Endothelial cell (in vitro differentiated cells): ENCODE data around the gene HACE1. TPM values are rescaled to one million over a fixed set of nuclear protein-coding genes. Genes with fewer than 3 reads are reported as not detected.

Experiments used
- DNase-seq: peaks from one replicate; pipeline ENCODE4 v3.0.0; 2021; ENCODE audit warnings: low spot score
- H3K27ac Mint-ChIP-seq: one replicate; pipeline ENCODE4 v1.8.0; 2021; ENCODE audit warnings: mixed read lengths, inconsistent platforms; ENCODE audit not compliant: unreplicated experiment
- H3K27me3 Mint-ChIP-seq: one replicate; pipeline ENCODE4 v1.8.0; 2021; ENCODE audit warnings: mild to moderate bottlenecking, moderate library complexity, mixed read lengths, inconsistent platforms; ENCODE audit not compliant: unreplicated experiment
- H3K36me3 Mint-ChIP-seq: one replicate; pipeline ENCODE4 v1.8.0; 2021; ENCODE audit warnings: mild to moderate bottlenecking, low read depth, mixed read lengths, inconsistent platforms; ENCODE audit not compliant: unreplicated experiment
- H3K4me1 Mint-ChIP-seq: one replicate; pipeline ENCODE4 v1.8.0; 2021; ENCODE audit warnings: mild to moderate bottlenecking, mixed read lengths, inconsistent platforms; ENCODE audit not compliant: unreplicated experiment
- H3K4me3 Mint-ChIP-seq: one replicate; pipeline ENCODE4 v1.8.0; 2021; ENCODE audit warnings: mild to moderate bottlenecking, mixed read lengths, inconsistent platforms; ENCODE audit not compliant: unreplicated experiment
- H3K9me3 Mint-ChIP-seq: one replicate; pipeline ENCODE4 v1.8.0; 2021; ENCODE audit warnings: mixed read lengths, inconsistent platforms; ENCODE audit not compliant: unreplicated experiment
- total RNA-seq: library from RNA; stranded (reverse); fragmentation: NEBNext Ultra II Directional; extraction: Animal tissue kit (Norgen Biotek cat#: 25700); gene quantifications from one replicate; pipeline ENCODE4 v1.2.1, GENCODE V29; 2021; ENCODE audit not compliant: unreplicated experiment
- TF ChIP-seq, protein P1 (sequence below): fragments of 200-600 bp; sonication (generic); IDR thresholded peaks from one replicate; pipeline ENCODE4 v1.5.0; 2021; ENCODE audit warnings: antibody characterized with exemption; ENCODE audit not compliant: unreplicated experiment

Gene HACE1
- total RNA-seq, 1 donor from 2014 or later = 23.0 TPM

GRCh38 chr6:104700371-104701185 lies 159.1 kb downstream of the HACE1 start:
- Mint-ChIP-seq H3K27ac (no peak overlapping the region), H3K9me3 (no peaks in the 10 kb centered on the region), H3K4me3 (no peak overlapping the region), H3K36me3 (no peaks in the 10 kb centered on the region), H3K4me1 (peaks cover 52% of the 10 kb centered on the region), H3K27me3 (peaks cover 6% of the 10 kb centered on the region)
- TF ChIP-seq, protein P1, sequence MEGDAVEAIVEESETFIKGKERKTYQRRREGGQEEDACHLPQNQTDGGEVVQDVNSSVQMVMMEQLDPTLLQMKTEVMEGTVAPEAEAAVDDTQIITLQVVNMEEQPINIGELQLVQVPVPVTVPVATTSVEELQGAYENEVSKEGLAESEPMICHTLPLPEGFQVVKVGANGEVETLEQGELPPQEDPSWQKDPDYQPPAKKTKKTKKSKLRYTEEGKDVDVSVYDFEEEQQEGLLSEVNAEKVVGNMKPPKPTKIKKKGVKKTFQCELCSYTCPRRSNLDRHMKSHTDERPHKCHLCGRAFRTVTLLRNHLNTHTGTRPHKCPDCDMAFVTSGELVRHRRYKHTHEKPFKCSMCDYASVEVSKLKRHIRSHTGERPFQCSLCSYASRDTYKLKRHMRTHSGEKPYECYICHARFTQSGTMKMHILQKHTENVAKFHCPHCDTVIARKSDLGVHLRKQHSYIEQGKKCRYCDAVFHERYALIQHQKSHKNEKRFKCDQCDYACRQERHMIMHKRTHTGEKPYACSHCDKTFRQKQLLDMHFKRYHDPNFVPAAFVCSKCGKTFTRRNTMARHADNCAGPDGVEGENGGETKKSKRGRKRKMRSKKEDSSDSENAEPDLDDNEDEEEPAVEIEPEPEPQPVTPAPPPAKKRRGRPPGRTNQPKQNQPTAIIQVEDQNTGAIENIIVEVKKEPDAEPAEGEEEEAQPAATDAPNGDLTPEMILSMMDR = no peak
- DNase-seq = no peak

DNA sequence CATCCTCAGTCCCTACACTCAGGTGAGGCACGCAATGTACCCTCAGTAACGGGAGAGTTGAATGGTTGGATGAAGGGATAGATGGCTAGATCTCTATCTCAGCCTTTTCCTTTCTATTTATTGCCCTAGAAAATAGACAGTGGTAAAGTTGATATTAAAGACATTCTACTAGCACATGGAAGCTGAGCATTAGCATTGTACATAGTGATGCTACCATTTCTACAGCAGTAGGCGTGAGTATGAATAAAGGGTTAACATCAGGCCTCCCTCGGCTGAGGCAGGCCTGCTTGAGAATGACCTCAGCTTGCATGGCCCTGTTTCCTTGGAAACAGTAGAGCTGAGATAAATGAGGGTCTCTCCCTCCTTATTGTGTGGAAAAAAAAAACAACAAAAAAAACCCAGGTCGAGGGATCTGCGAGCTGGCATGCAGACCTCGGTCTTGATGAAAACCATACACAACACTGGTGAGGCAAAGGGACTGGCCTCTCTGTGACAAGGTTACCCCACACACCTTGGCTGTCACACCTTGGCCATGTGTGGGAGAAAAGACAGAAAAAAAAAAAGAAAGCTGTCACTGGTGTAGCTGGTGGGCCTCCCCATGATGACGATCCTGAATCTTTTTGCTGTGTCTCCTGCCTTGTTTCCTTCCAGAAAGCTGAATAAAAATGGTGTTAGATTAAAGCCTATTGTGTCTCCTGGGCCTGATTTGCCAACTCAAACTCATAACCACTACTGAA lies 160.0 kb downstream of the HACE1 start:
- no peak overlapping the region for H3K27ac Mint-ChIP-seq
- TF ChIP-seq, protein P1 = no peak
- peaks cover 44% of the 10 kb centered on the region for H3K4me1 Mint-ChIP-seq
- no peak for DNase-seq
- peaks cover 9% of the 10 kb centered on the region for H3K27me3 Mint-ChIP-seq
- H3K4me3 Mint-ChIP-seq = no peak overlapping the region
- no peaks in the 10 kb centered on the region for H3K9me3 Mint-ChIP-seq
- no peaks in the 10 kb centered on the region for H3K36me3 Mint-ChIP-seq

DNA sequence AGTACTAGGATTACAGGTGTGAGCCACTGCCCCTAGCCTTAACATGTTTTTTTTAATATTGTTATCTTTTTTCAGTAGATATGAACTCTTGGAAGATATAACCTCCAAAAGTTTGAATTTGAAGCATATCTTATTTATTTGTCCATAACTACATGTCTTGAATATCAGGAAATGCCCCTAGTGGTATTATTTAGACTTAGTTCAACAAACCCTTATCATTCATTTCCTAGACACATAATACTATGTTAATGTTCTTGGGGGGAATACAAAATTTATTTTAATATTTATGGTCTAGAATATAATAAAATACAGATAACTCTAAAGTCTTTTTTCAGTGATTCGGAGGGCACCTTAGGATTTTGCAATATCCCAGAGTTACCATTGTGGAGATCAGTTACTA lies 160.7 kb downstream of the HACE1 start:
- TF ChIP-seq, protein P1 = no peak
- H3K36me3 Mint-ChIP-seq = no peaks in the 10 kb centered on the region
- H3K27me3 Mint-ChIP-seq = peaks cover 9% of the 10 kb centered on the region

GRCh38 chr6:104692008-104692407 lies 167.7 kb downstream of the HACE1 start:
- Mint-ChIP-seq H3K9me3 (no peaks in the 10 kb centered on the region), H3K27me3 (peaks cover 6% of the 10 kb centered on the region), H3K4me3 (no peak overlapping the region), H3K4me1 (peaks cover 19% of the 10 kb centered on the region), H3K36me3 (no peaks in the 10 kb centered on the region), H3K27ac (no peak overlapping the region)
- TF ChIP-seq, protein P1 = no peak
- no peak for DNase-seq

More for the DNA sequence above, 160.7 kb downstream of the HACE1 start:
- Mint-ChIP-seq H3K4me1 (peaks cover 36% of the 10 kb centered on the region), H3K4me3 (no peak overlapping the region), H3K27ac (no peak overlapping the region), H3K9me3 (no peaks in the 10 kb centered on the region)
- DNase-seq = no peak
